Spinal cord (tissue), 10 donors: Measurements from ENCODE around the gene GAMT. TPM values are rescaled to one million over a fixed set of nuclear protein-coding genes. Genes with fewer than 3 reads are reported as not detected.

Experiments
- DNase-seq, 6 donors: peaks; one replicate each; pipeline versions ENCODE4 v3.0.0 to v3.0.0-alpha.2; 2013 to 2015; ENCODE audit warnings: low spot score in 6 of 6, low read depth in 4 of 6
- H3K27ac ChIP-seq: one replicate; pipeline ENCODE4 v1.5.1; 2013; ENCODE audit warnings: low read depth, low read length, control low read depth
- H3K27me3 ChIP-seq: one replicate; pipeline ENCODE4 v1.6.1; 2013; ENCODE audit warnings: low read length; ENCODE audit not compliant: control insufficient read depth, insufficient read depth
- H3K36me3 ChIP-seq: one replicate; pipeline ENCODE4 v1.6.1; 2013; ENCODE audit warnings: low read length; ENCODE audit not compliant: control insufficient read depth, insufficient read depth
- H3K4me1 ChIP-seq: one replicate; pipeline ENCODE4 v1.6.1; 2013; ENCODE audit warnings: low read length; ENCODE audit not compliant: control insufficient read depth, insufficient read depth
- H3K4me3 ChIP-seq: one replicate; pipeline ENCODE4 v1.5.1; 2013; ENCODE audit warnings: low read depth, low read length, control low read depth
- H3K9me3 ChIP-seq: one replicate; pipeline ENCODE4 v1.6.1; 2013; ENCODE audit warnings: low read length; ENCODE audit not compliant: control insufficient read depth, insufficient read depth
- WGBS: methylation state at CpG from one replicate; pipeline ENCODE4 v1.1.5; 2013; ENCODE audit warnings: missing lambda C conversion rate; ENCODE audit not compliant: insufficient coverage; 5-methylcytosine and 5-hydroxymethylcytosine counted together
- polyA plus RNA-seq, 2 donors: library from polyadenylated mRNA; unstranded; fragments of 120-200 nt; gene quantifications; one replicate each; pipeline ENCODE4 v1.2.1, GENCODE V29; 2013; ENCODE audit not compliant: insufficient read length in 2 of 2
- total RNA-seq, 2 donors: library from RNA; depleted of rRNA in 1 of 2; stranded (reverse); fragments of 120-200 nt in 1 of 2; fragments of >200 nt in 1 of 2; gene quantifications; one replicate each; pipeline versions ENCODE4 v1.2.3 to v1.2.4, GENCODE V29; 2013 to 2014
- donor health status: healthy.

Gene GAMT
- total and polyA plus RNA-seq, 4 donors = 15.5 to 81.2 (median 53.6) TPM

- Histone ChIP-seq H3K27ac (no peak overlapping the region), H3K4me3 (no peak overlapping the region), H3K9me3 (no peaks in the 10 kb centered on the region), H3K27me3 (no peaks in the 10 kb centered on the region), H3K4me1 (peaks cover 7% of the 10 kb centered on the region), H3K36me3 (no peaks in the 10 kb centered on the region)
- DNase-seq = no peak
- WGBS = 64% methylated on average over 15 of the region's 18 CpGs
These were observed 52.1 kb downstream of the GAMT start for GRCh38 chr19:1349211-1349610.

Other genes starting within 250 kb of the GAMT start
- 10 to 100 TPM in 1 of 2 donors, 1 to 10 TPM in 1; 7.2 to 10.5 TPM for gene SBNO2, start 227.3 kb downstream of the GAMT start, total RNA-seq
- 10 to 100 TPM; 12.9 to 17.9 TPM for gene SBNO2, start 227.3 kb downstream of the GAMT start, polyA plus RNA-seq
- 10 to 100 TPM; 35.4 to 60.0 TPM for gene STK11, start 195.8 kb downstream of the GAMT start, total RNA-seq
- 10 to 100 TPM; 57.5 to 66.6 TPM for gene STK11, start 195.8 kb downstream of the GAMT start, polyA plus RNA-seq
- gene CBARP, start 163.5 kb downstream of the GAMT start, total RNA-seq = 1 to 10 TPM; 2.7 to 4.6 TPM
- gene CBARP, start 163.5 kb downstream of the GAMT start, polyA plus RNA-seq = 10 to 100 TPM; 35.4 to 38.6 TPM
- 10 to 100 TPM; 17.4 to 90.8 TPM for gene ATP5F1D, start 159.8 kb downstream of the GAMT start, total RNA-seq
- 100 to 1,000 TPM; 198 to 219 TPM for gene ATP5F1D, start 159.8 kb downstream of the GAMT start, polyA plus RNA-seq
- 10 to 100 TPM; 13.3 to 13.9 TPM for gene MIDN, start 153.0 kb downstream of the GAMT start, total RNA-seq
- gene MIDN, start 153.0 kb downstream of the GAMT start, polyA plus RNA-seq = 10 to 100 TPM; 95.3 to 97.1 TPM
- 100 to 1,000 TPM; 323 to 565 TPM for gene CIRBP, start 132.2 kb downstream of the GAMT start, total RNA-seq
- 100 to 1,000 TPM; 684 to 821 TPM for gene CIRBP, start 132.2 kb downstream of the GAMT start, polyA plus RNA-seq
- gene FAM174C, start 126.0 kb downstream of the GAMT start, total RNA-seq = 10 to 100 TPM in 1 of 2 donors, 1 to 10 TPM in 1; 3.7 to 21.3 TPM
- gene FAM174C, start 126.0 kb downstream of the GAMT start, polyA plus RNA-seq = 10 to 100 TPM; 29.2 to 32.9 TPM
- 1 to 10 TPM; 2.1 to 4.5 TPM for gene EFNA2, start 115.7 kb downstream of the GAMT start, total RNA-seq
- gene EFNA2, start 115.7 kb downstream of the GAMT start, polyA plus RNA-seq = 10 to 100 TPM; 17.0 to 18.7 TPM
- 10 to 100 TPM; 43.0 to 98.8 TPM for gene NDUFS7, start 17.6 kb downstream of the GAMT start, total RNA-seq
- gene NDUFS7, start 17.6 kb downstream of the GAMT start, polyA plus RNA-seq = 100 to 1,000 TPM; 149 to 164 TPM
- 10 to 100 TPM; 22.1 to 47.6 TPM for gene DAZAP1, start 6.0 kb upstream of the GAMT start, total RNA-seq
- 10 to 100 TPM; 64.5 to 84.4 TPM for gene DAZAP1, start 6.0 kb upstream of the GAMT start, polyA plus RNA-seq
- 100 to 1,000 TPM; 243 to 719 TPM for gene RPS15, start 36.9 kb upstream of the GAMT start, total RNA-seq
- gene RPS15, start 36.9 kb upstream of the GAMT start, polyA plus RNA-seq = 100 to 1,000 TPM; 789 to 822 TPM
- 10 to 100 TPM; 46.3 to 82.4 TPM for gene APC2, start 48.6 kb upstream of the GAMT start, total RNA-seq
- 100 to 1,000 TPM; 168 to 190 TPM for gene APC2, start 48.6 kb upstream of the GAMT start, polyA plus RNA-seq
- gene C19orf25, start 77.7 kb upstream of the GAMT start, total RNA-seq = 10 to 100 TPM; 15.6 to 36.1 TPM
- gene C19orf25, start 77.7 kb upstream of the GAMT start, polyA plus RNA-seq = 10 to 100 TPM; 45.2 to 45.6 TPM
- gene PCSK4, start 88.8 kb upstream of the GAMT start, total RNA-seq = 1 to 10 TPM; 2.2 to 5.9 TPM
- gene PCSK4, start 88.8 kb upstream of the GAMT start, polyA plus RNA-seq = 10 to 100 TPM; 12.6 to 14.4 TPM
- gene REEP6, start 89.6 kb upstream of the GAMT start, total RNA-seq = 1 to 10 TPM; 3.3 to 4.5 TPM
- 10 to 100 TPM; 13.1 to 13.3 TPM for gene REEP6, start 89.6 kb upstream of the GAMT start, polyA plus RNA-seq
- under 1 TPM; 0.40 to 0.99 TPM for gene ADAMTSL5, start 111.5 kb upstream of the GAMT start, total RNA-seq
- 1 to 10 TPM in 1 of 2 donors, under 1 TPM in 1; 0.82 to 1.6 TPM for gene ADAMTSL5, start 111.5 kb upstream of the GAMT start, polyA plus RNA-seq
- gene PLK5, start 122.5 kb upstream of the GAMT start, total RNA-seq = under 1 TPM; 0.59 to 0.66 TPM
- gene PLK5, start 122.5 kb upstream of the GAMT start, polyA plus RNA-seq = 1 to 10 TPM; 4.2 to 5.9 TPM
- gene MEX3D, start 166.8 kb upstream of the GAMT start, total RNA-seq = 10 to 100 TPM; 17.0 to 43.6 TPM
- gene MEX3D, start 166.8 kb upstream of the GAMT start, polyA plus RNA-seq = 10 to 100 TPM; 33.6 to 35.4 TPM
- 10 to 100 TPM; 36.6 to 73.1 TPM for gene MBD3, start 191.3 kb upstream of the GAMT start, total RNA-seq
- gene MBD3, start 191.3 kb upstream of the GAMT start, polyA plus RNA-seq = 100 to 1,000 TPM; 105 to 113 TPM
- gene UQCR11, start 203.9 kb upstream of the GAMT start, total RNA-seq = 100 to 1,000 TPM in 1 of 2 donors, 10 to 100 TPM in 1; 60.4 to 203 TPM
- 100 to 1,000 TPM; 179 to 188 TPM for gene UQCR11, start 203.9 kb upstream of the GAMT start, polyA plus RNA-seq